Lower lobe of right lung (tissue), 2 donors: ENCODE measurements around the gene PLEKHA5. TPM values are rescaled to one million over a fixed set of nuclear protein-coding genes. Genes with fewer than 3 reads are reported as not detected.

Experiments used
- ATAC-seq, 2 donors: fragments of 200-7000 bp; cut with Tn5 transposase; one replicate each; pipeline ENCODE4 v1.9.1; 2020 to 2022; ENCODE audit warnings: mild to moderate bottlenecking in 2 of 2, moderate library complexity in 2 of 2
- DNase-seq: peaks from one replicate; pipeline ENCODE4 v3.0.0-alpha.2; 2020
- H3K27ac ChIP-seq: fragments of 200-600 bp; one replicate; pipeline ENCODE4 v1.8.0; 2022
- H3K27me3 ChIP-seq: fragments of 200-600 bp; one replicate; pipeline ENCODE4 v1.8.0; 2022; ENCODE audit warnings: low read depth
- H3K36me3 ChIP-seq: fragments of 200-600 bp; one replicate; pipeline ENCODE4 v1.8.0; 2022; ENCODE audit warnings: mild to moderate bottlenecking
- H3K4me1 ChIP-seq: fragments of 200-600 bp; one replicate; pipeline ENCODE4 v1.8.0; 2022
- H3K4me3 ChIP-seq: fragments of 200-600 bp; one replicate; pipeline ENCODE4 v1.8.0; 2022; ENCODE audit warnings: mild to moderate bottlenecking
- H3K9me3 ChIP-seq: fragments of 200-600 bp; one replicate; pipeline ENCODE4 v1.8.0; 2022
- intact Hi-C: fragments of 100-400 bp; cut with DNase I; formaldehyde crosslinking; loops from one replicate; pipeline ENCODE4 v1.11.0; 2022
- total RNA-seq: library from RNA; stranded (reverse); fragmentation: NEBNext Ultra II Directional; extraction: Animal tissue kit (Norgen Biotek cat#: 25700); gene quantifications from one replicate; pipeline ENCODE4 v1.2.1, GENCODE V29; 2021
- TF ChIP-seq, protein P1 (sequence below): fragments of 200-600 bp; IDR thresholded peaks from one replicate; pipeline ENCODE4 v1.8.0; 2022; ENCODE audit warnings: antibody characterized with exemption, mild to moderate bottlenecking
- donor health status: DM: no; HTN: yes; CAD: no; lungs with severe emphysema.

PLEKHA5 gene
- total RNA-seq, 1 donor from 2014 or later, result 29.2 TPM

- Histone ChIP-seq H3K4me1 (peaks cover 6% of the 10 kb centered on the region), H3K36me3 (no peaks in the 10 kb centered on the region), H3K4me3 (no peak overlapping the region), H3K9me3 (peaks cover 4% of the 10 kb centered on the region), H3K27ac (no peak overlapping the region), H3K27me3 (no peaks in the 10 kb centered on the region)
- DNase-seq (no peak), ATAC-seq (no peak)
- intact Hi-C loops, result no loop called here
- TF ChIP-seq, protein P1, sequence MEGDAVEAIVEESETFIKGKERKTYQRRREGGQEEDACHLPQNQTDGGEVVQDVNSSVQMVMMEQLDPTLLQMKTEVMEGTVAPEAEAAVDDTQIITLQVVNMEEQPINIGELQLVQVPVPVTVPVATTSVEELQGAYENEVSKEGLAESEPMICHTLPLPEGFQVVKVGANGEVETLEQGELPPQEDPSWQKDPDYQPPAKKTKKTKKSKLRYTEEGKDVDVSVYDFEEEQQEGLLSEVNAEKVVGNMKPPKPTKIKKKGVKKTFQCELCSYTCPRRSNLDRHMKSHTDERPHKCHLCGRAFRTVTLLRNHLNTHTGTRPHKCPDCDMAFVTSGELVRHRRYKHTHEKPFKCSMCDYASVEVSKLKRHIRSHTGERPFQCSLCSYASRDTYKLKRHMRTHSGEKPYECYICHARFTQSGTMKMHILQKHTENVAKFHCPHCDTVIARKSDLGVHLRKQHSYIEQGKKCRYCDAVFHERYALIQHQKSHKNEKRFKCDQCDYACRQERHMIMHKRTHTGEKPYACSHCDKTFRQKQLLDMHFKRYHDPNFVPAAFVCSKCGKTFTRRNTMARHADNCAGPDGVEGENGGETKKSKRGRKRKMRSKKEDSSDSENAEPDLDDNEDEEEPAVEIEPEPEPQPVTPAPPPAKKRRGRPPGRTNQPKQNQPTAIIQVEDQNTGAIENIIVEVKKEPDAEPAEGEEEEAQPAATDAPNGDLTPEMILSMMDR, result no peak
These were observed 104.7 kb downstream of the PLEKHA5 start for GRCh38 chr12:19234171-19234704.

GRCh38 chr12:19234981-19235871 lies 105.7 kb downstream of the PLEKHA5 start:
- peaks cover 6% of the 10 kb centered on the region for H3K4me1 ChIP-seq
- no peak for DNase-seq
- H3K27ac ChIP-seq, result no peak overlapping the region
- no peaks in the 10 kb centered on the region for H3K27me3 ChIP-seq
- no peak overlapping the region for H3K4me3 ChIP-seq
- no peaks in the 10 kb centered on the region for H3K36me3 ChIP-seq
- TF ChIP-seq, protein P1, result no peak
- intact Hi-C loops, result no loop called here
- no peak for ATAC-seq
- H3K9me3 ChIP-seq, result no peaks in the 10 kb centered on the region

GRCh38 chr12:19236656-19237055 lies 107.1 kb downstream of the PLEKHA5 start:
- Histone ChIP-seq H3K27me3 (no peaks in the 10 kb centered on the region), H3K9me3 (no peaks in the 10 kb centered on the region), H3K4me3 (no peak overlapping the region), H3K4me1 (peaks cover 6% of the 10 kb centered on the region), H3K36me3 (no peaks in the 10 kb centered on the region), H3K27ac (no peak overlapping the region)
- intact Hi-C loops, result no loop called here
- TF ChIP-seq, protein P1, result no peak
- ATAC-seq, result no peak
- no peak for DNase-seq

DNA sequence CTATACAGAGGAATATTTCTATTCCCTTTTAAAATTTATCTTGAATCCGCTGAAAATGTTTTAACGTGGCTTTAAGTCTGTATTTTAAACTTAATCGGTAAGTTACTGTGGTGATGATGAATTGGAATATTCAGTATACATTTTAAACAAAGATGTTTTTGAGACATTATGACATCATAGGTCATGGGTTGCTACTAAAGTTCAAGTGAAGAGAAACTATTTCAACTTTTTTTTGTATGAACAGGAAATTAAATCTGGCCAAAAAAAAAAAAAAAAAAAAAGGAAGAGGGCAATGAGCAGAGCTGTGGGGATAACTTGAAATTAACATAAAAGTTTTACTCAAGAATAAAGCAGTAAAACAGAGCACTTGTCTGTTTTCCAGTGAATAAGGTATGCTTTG lies 109.0 kb downstream of the PLEKHA5 start:
- ATAC-seq (no peak), DNase-seq (no peak)
- Histone ChIP-seq H3K36me3 (no peaks in the 10 kb centered on the region), H3K4me3 (no peak overlapping the region), H3K27ac (no peak overlapping the region), H3K4me1 (peaks cover 6% of the 10 kb centered on the region), H3K27me3 (no peaks in the 10 kb centered on the region), H3K9me3 (no peaks in the 10 kb centered on the region)
- intact Hi-C loops, result no loop called here
- TF ChIP-seq, protein P1, result no peak

DNA sequence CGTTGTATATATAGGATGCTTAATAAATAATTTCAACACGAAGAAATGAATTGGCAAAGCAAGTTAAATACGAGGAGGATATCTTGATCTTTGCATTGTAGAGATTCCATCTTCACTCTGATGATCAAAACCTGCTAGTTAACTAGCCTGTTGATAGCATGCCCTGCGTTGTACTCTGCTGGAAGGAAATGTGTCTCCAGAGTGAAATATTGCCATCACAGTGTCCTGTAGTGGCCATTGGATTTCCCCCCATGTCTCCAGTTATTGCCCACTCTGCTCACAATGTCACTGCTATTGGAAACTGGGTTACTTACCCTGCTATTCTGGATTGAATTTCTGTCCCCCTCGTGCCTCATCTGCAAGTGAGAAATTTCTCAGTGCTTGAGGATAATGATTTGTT lies 109.6 kb downstream of the PLEKHA5 start:
- Histone ChIP-seq H3K36me3 (no peaks in the 10 kb centered on the region), H3K4me1 (peaks cover 6% of the 10 kb centered on the region), H3K27ac (no peak overlapping the region), H3K27me3 (no peaks in the 10 kb centered on the region), H3K4me3 (no peak overlapping the region), H3K9me3 (no peaks in the 10 kb centered on the region)
- no peak for ATAC-seq
- TF ChIP-seq, protein P1, result no peak
- intact Hi-C loops, result no loop called here
- DNase-seq, result no peak
